CD4-positive, alpha-beta T cell treated with Interleukin-10 for 1 hour (primary cell): ENCODE measurements around the gene LARGE1.
"Not testable (repeated sequence)": the region's sequence is repeated elsewhere in the genome, so short reads cannot be mapped to it uniquely, and the experiment has no call there.

ENCODE experiments used
- DNase-seq: peaks from one replicate; pipeline ENCODE4 v3.0.0-alpha.2; 2020

LARGE1 gene

GRCh38 chr22:33400061-33400840 is 520.0 kb downstream of the LARGE1 start:
- DNase-seq: no peak

GRCh38 chr22:33397381-33397907 is 522.8 kb downstream of the LARGE1 start:
- DNase-seq: no peak

GRCh38 chr22:33393432-33393831 is 526.8 kb downstream of the LARGE1 start:
- no peak for DNase-seq

DNA sequence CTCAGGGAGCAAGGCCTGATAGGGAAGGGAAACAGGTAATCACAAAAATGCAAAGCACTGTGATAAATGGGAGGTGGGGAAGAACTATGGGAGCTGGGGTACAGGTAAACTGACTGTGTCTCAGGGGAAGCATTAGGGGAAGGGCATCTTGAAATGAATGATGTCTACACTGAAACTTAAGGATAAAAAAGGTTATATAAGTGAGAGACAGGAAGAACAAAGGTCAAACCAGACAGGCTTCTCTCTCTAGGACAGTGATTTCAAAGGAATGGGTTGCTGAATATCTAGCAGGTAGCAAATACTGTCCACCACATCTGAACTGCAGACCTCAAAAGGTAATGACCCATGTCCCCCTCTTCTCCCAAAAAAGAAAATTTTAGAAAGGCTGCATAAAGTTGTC is 529.0 kb downstream of the LARGE1 start:
- DNase-seq: no peak

DNA sequence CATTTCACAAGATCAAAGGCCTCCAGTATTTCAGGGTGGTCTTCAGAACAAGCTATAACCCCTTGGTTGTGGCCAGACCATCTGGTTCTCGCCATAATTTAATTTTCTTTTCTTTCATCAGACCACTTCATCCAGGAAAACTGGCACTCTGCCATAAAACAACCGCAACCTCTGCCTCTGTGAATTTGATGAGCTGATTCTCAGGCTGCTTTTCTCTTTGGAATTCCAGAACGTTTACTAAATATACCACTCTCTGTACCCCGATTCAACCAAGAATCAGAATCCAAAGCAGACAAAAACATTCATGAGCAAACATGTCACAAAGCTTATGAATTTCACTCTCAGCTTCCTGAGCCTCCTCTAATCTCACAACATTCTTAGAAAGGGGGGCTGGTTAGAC is 530.3 kb downstream of the LARGE1 start:
- no peak for DNase-seq

DNA sequence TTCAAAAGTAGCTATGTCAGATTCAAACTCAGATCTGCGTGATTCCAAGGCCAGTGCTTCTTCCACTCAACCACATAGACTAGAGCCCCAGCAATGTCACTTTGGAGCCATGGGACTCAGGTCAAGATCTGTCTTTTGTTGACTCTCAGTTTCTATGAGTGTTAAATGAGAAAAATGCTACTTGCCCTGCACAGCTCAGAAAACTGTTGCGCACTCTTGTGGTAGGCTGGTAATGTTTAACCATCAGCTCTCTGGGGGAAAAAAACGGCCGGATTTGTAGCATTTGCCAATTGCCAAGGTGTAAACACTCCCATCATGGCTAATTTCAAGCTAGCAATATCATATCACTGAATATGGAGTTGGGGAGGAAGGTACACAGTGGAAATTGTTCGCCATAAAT is 534.0 kb downstream of the LARGE1 start:
- DNase-seq: no peak

DNA sequence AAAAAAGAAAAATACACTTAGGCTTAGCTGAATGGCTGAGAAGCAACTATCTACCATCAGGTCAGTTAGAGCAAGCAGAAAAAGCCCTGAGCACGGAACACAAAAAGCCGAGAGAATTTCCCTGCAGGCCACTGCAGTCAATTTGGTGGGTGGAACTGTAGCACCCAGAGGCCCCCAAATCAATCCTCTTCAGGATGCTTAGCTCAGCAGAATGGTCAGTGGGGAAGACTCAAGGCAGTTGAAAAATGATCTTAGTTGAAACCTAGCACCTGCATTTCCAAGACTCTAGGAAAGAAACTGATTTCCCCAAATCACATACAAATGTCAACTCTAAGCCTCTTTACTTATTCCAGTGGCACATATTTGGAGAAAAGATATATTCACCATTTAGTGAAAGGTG is 534.7 kb downstream of the LARGE1 start:
- DNase-seq: no peak

- DNase-seq: no peak
Measured at GRCh38 chr22:33382436-33382835, 537.8 kb downstream of the LARGE1 start.

DNA sequence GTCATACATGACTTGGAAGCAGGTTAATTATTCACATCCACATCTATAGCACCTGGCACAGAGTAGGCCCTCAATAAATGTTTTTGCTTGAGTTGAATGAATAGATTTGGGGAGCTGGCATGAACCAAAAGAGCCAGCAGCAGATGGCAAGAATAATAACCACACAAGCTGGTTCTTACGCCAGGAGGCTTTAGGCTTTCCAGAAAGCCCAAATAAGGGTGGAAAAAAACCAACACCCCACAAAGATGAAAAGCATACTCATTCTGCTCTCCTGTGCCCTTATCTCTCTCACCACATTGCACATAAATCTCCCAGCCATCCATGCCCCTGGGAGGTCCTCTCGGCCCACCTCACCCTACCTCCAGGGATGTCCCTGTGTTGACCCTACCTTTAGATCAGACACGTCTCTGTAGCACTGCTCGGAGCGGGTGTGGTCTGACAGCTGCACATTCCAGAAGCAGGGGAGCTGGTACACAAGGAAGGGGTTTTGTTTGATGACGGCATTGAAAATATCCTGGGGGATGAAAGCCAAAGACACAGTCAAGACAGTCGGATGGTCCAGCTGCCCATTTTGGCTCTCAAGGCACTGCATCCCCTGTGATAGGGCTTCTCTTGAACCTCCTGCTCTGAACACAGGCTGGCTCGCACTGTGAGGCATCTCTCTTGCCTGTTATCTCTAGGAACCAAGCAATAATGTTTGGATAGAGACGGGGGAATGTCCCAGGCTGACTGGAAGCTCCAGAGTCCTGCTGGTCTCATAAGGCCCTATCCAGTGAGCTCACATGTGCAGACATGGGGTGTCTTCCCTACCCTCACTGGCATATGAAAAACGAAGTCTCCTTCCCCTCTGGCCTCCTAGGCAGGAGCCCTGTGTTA is 538.5 kb downstream of the LARGE1 start:
- DNase-seq: no peak

DNA sequence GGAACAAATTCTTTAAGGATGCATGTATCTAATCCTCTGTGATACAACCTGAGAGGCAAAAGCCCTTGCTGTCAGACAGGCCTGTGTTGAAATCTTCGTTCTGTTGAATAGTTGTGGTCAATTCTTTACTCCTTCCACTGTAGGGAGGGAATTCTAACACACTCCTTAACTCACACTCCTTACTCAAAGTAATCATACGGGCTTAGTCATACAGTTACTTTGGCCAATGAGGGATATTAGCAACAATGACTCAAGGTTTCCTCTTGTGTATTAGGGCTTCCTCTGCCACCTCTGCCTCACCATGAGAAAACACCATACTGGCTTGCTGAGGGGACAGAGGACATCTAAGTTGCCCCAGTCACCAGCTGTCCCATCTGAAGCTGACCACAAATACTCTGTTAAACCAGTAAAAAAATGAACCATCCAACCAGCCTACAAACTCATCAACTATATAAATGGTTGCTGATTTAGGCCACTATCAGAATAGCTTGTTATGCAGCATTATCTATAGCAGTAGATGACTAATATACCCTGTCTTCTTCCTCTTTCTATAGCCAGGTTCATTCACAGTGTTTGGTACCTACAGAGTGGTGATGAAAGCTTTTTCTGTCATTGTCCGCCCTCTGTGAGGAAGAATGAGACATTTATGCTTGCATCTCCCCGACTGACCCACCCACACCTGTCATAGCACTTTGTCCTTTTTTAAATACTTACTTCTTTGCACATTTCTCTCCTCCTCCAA is 539.3 kb downstream of the LARGE1 start:
- no peak for DNase-seq

GRCh38 chr22:33379836-33380235 is 540.4 kb downstream of the LARGE1 start:
- no peak for DNase-seq

DNA sequence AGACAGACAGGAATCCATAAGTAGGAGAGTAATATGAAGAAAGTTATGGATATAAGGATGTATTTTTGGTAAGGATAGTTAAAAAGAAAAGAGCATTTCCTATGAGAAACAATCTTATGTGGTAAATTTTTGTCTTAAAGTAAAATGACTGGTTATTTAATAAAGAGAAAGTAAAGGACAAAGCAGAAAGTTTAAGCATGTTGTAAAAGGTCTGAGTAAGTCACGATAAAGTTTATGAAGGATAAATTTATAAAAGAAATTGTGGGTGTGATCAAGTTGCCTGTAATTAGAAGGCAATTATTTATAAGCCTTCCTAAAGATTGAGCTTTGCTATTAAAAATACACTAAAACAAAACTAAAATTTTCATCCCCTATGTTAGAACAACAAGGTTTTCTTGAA is 547.4 kb downstream of the LARGE1 start:
- DNase-seq: no peak

- not testable (repeated sequence) for DNase-seq
Measured at GRCh38 chr22:33363256-33363655, 557.0 kb downstream of the LARGE1 start.

DNA sequence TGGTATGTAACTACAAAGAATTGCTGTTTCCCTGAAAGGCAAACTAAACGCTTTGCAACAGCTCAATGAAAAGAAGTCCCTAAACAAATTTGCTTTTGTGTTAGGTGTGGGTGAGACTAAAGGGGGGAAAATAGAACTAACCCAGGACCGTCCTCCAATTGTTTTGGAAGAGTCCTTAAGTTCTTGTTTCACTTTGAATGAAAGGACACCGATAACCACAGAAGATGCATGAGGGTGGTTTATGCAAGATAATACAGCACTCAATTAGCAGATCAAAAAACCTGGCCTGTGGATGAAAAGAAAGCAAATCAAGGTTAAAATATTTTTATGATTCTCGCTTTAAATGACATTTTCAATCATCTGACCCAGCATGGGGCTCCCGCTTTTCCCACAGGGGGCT is 557.6 kb downstream of the LARGE1 start:
- no peak for DNase-seq

GRCh38 chr22:33361581-33361980 is 558.7 kb downstream of the LARGE1 start:
- no peak for DNase-seq

GRCh38 chr22:33357981-33358399 is 562.3 kb downstream of the LARGE1 start:
- no peak for DNase-seq

- DNase-seq: no peak
Measured at GRCh38 chr22:33354928-33355327, 565.3 kb downstream of the LARGE1 start.

DNA sequence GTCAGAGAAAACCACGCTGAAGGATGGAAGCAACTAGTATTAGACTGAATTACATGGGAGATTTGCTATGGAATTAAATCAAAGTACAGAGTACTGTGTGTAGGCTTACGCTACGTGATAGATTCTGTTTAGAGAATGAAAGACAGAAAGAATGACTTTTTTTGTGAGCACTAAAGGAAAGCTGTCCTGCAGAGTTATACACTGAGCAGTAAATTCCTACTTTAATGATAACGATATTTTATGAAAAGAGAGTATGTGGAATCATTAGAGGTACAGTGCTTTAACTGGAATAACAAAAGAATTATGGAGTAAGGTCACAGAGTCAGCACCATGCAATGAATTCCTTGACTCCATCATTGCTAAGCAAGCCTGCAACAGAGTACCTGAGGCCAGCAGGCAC is 566.8 kb downstream of the LARGE1 start:
- no peak for DNase-seq

DNA sequence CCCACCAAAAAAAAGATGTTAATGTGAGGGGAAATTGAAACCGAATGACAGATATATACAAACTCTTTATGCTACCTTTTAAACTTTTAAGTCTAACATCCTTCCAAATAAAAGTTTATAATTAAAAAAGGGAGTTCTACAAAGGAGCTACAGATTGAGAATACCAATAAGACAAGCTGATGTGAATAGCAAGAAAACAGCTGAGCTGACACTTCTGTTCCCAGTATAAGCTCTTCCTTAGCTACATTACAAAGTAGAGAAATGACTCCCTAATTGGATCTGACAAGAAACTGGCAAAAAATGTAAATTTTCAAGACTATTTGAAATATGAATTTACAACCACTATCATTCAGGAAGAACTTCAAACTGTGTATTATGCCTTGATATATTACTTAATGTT is 567.5 kb downstream of the LARGE1 start:
- DNase-seq: no peak

GRCh38 chr22:33350961-33351360 is 569.3 kb downstream of the LARGE1 start:
- no peak for DNase-seq

DNA sequence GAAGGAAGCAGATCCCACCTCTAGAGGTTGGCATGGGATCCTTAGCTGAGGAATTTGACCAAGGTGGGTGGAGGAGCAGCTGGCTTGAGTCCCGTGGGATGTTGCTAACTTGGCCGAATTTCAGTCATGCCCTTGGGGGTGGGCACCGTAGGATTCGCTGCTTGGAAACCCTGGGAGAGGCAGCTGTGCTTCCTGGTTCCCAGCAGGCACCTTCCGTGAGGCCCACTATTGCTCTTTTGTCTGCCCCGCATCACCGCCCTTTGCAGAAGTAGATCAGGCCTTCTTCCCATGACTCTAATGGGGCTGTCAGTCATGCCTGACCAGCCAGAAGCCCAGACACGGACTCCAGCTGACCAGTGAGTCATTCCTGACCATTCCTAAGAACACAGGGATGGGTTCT is 569.8 kb downstream of the LARGE1 start:
- no peak for DNase-seq

- no peak for DNase-seq
Measured at GRCh38 chr22:33347002-33347401, 573.3 kb downstream of the LARGE1 start.

- no peak for DNase-seq
Measured at GRCh38 chr22:33341611-33342010, 578.7 kb downstream of the LARGE1 start.
